NCI-H1417 treated with DMSO at 0.1 percent for 48 hours (cell line): Measurements from ENCODE around the gene TOLLIP.
A peak's percentile ranks its signal among the peaks of the same experiment; 100 is the strongest.
"Not testable (repeated sequence)": the region's sequence is repeated elsewhere in the genome, so short reads cannot be mapped to it uniquely, and the experiment has no call there.

Source experiments
- DNase-seq: peaks from one replicate; lab custom pipeline; 2025; lab: John Stamatoyannopoulos, UW

Gene TOLLIP

DNA sequence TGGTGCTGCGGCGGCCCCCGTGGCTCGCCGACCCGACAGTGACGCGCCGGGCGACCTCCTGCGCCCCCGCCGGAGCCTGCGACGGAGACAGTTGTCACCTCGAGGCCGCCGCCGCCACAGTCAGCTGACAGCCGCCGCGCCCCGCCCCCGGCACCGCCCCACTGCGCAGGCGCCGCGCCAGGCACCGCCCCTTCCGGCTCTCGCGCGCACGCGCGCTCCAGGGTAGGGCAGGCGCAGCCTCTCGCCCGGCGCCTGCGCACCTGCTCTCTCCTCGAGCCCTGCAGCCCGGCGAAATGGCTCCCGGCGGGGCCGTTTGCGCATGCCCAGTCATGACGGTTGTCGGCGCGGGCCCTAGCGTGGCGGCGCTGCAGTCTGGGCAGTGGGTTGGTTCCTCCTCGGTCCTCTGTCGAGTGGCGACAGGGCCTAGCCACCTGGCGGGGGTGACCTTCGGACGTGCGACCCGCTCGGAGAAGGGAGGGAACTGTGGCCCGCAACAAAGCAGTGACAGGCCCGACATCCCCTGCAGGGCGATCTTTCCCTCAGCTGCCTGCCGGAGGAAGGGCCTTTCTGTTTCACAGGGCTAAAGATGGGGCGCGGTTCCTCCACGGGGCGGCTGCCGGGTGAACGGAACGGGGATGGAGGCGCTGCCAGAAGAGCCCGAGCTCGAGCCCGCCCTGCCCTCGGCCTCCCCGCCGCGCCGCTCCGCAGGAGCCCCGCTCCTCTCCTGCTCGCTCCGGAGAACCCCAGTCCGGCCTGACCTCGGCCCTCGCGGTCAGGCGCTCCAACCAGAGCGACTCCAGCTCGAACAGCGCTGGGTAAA lies at the start of gene TOLLIP:
Gene TOLLIP, minus strand, starts transcription at position 135 of the 820 bp plus-strand sequence. Its CDS starts 134 bp downstream, at position 1.
- DNase-seq, result peak; percentile 67

DNA sequence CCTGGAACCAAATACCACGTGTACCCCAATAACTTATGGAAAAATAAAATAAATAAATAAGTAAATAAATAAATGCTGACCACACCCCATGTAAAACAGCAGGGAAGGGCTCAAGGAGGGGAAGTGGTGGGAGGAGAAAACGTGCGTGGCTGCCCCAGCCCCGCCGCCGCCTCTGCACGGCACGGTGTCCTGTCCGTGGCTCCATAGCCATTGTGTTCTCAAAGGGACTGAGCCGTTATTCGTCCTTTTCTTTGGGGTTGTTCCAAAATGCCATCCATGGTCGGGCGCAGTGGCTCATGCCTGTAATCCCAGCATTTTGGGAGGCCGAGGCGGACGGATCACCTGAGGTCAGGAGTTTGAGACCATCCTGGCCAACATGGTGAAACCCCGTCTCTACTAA lies 49.5 kb upstream of the TOLLIP start:
- DNase-seq, result not testable (repeated sequence)

DNA sequence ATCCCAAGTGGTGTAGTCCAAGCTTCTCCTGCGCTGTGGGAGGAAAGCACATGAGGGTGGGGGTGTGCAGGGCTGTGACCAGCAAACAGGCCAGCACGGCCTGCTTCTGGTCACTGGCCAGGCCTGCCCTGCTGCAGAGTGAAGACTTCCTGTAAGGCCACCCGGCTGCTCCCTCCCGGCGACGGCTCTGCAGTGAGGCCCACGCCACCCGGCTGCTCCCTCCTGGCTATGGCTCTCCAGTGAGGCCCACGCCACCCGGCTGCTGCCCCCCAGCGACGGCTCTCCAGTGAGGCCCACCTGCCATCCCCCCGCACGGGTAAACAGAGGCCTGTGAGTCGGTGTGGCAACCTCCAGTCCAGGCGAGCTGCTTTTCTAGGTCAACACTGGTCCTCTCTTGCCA lies 48.9 kb upstream of the TOLLIP start:
- no peak for DNase-seq

DNA sequence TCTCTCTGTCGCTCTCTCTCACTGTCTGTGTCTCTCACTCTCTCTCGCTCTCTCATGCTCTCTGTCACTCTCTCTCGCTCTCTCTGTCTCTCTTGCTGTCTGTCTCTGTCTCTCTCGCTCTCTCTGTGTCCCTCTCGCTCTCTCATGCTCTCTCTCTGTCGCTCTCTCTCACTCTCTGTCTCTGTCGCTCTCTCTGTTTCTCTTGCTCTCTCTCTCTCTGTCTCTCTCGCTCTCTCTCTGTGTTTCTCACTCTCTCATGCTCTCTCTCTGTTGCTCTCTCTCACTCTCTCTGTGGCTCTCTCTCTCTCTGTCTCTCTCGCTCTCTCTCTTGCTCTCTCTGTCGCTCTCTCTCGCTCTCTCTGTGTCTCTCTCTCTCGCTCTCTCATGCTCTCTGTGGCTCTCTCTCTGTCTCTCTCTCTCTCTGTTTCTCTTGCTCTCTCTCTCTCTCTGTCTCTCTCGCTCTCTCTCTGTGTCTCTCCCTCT lies 47.1 kb upstream of the TOLLIP start:
- no peak for DNase-seq

DNA sequence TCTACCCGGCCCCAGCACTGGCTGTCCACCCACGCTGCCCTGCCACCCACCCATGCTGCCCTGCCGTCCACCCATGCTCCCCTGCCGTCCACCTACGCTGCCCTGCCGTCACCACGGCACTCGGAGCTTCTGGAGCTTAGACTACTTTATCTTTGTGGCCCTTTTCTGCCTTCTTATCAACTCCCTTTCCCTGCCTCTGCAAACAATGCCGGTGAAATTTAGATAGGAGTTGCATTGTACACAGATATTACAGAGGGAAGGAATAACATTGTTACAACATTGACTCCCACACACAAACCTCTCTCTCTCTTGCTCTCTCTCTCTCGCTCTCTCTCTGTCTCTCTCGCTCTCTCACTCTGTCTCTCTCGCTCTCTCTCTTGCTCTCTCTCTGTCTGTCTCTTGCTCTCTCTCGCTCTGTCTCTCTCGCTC lies 46.6 kb upstream of the TOLLIP start:
- DNase-seq, result no peak

DNA sequence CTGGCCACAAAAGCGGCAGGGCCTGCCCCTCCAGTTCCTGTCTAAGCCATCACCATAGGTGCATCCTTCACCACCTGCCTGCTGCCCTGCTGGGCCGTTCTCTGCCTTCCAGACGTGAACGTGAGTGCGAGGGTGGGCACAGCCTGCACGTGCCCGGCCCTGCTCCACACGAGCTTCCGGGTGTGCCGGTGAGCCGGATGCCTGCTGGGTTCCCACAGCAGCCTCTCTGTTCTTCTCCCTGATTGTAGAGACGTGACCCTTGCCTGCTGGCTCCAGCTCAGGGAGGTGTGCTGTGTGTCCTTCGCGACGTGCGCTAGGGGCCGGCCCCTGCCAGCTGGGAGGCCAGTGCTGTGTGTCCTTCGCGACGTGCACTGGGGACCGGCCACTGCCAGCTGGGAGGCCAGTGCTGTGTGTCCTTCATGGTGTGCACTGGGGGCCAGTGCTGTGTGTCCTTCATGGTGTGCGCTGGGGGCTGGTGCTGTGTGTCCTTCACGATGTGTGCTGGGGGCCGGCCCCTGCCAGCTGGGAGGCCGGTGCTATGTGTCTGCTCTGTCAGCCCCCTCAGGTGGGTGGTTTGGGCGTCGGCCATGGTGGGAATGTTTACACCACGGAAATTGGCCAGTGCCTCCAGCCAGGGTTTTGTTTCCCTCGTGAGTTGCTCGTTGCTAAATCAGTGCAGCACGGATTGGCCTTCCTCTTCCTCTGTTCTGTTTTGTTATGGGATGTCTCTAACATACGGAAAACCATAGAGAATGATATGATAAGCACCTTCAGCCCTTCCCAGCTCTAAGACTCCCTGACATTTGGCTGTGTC lies 44.9 kb upstream of the TOLLIP start:
- DNase-seq, result no peak

DNA sequence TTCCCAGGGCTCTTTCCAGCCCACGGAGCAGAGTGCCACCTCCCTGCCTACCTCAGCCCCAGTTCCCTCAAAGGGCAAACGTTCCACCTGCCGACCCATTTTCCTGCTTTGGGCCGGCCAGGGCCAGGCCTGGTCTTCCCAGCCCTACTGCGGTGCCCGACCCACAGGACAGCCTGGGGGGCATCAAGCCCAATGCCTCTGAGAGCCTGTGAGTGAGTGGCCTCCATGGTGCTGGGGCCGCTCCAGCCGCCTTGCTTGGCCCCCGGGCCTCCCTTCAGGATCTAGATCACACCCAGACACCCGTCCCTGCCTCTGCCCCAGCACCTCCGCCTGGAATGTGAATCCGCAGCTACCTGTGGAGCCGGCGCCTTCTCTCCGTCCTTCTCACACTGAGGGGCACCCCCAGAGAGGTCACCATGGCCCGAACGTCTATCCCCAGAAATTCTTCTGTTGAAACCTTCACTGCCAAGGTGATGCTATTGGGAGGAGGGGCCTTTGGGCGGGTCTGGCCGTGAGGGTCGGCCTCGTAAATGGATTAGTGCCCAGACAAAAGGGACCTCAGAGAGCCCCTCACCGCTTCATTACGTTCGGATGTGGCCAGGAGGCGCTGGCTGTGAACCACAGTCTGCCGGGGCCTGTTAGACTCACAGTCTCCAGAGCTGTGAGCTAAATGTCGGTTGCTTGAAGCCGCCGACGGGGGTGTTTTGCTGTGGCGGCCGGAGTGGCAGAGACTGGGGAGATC lies 44.1 kb upstream of the TOLLIP start:
- no peak for DNase-seq

DNA sequence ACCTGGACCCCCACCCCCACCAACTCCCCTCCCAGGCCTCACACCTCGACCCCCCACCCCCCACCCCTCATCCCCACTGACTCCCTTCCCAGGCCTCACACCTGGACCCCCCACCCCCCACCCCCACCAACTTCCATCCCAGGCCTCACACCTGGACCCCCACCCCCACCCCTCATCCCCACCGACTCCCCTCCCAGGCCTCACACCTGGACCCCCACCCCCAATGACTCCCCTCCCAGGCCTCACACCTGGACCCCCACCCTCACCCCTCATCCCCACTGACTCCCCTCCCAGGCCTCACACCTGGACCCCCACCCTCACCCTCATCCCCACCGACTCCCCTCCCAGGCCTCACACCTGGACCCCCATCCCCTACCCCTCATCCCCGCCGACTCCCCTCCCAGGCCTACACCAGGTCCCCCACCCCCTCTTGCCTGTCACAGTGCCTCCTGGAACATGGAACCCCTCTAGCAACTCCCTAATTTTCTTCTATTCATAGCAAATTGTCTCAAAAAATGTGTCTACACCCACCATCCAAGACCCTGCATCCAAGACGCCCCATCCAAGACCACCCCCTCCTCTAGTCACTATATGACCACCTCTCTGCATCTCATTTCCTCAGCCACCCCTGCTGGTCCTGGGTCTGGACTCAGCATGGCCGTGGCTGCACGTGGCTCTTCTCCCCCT lies 43.4 kb upstream of the TOLLIP start:
- DNase-seq, result no peak

DNA sequence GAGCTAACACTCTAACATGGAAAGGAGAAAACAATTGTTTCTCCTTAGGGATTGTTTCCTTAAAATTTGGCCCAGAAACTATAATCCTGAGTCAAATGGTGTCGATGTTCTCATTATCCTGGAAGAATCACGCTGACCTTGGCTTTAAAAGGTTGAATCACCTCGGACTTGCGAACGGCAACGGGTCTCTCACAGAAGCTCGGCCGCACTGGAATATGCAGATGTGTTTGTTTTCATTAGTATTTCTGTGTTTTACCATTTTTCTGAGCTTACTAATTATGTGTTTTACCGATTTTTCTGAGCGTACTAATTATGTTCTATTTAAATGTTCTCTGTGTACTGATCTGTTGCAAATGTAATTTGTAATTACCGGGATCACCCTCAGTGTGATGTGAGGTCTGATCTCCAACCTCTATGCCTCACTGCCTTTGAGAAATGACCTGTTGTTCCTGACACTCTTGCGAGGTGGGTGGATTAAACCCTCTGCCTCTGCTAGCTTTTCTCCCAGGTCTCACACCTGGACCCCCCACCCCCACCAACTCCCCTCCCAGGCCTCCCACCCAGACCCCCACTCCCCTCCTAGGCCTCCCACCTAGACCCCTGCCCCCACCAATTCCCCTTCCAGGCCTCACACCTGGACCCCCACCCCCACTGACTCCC lies 42.0 kb upstream of the TOLLIP start:
- DNase-seq, result no peak

DNA sequence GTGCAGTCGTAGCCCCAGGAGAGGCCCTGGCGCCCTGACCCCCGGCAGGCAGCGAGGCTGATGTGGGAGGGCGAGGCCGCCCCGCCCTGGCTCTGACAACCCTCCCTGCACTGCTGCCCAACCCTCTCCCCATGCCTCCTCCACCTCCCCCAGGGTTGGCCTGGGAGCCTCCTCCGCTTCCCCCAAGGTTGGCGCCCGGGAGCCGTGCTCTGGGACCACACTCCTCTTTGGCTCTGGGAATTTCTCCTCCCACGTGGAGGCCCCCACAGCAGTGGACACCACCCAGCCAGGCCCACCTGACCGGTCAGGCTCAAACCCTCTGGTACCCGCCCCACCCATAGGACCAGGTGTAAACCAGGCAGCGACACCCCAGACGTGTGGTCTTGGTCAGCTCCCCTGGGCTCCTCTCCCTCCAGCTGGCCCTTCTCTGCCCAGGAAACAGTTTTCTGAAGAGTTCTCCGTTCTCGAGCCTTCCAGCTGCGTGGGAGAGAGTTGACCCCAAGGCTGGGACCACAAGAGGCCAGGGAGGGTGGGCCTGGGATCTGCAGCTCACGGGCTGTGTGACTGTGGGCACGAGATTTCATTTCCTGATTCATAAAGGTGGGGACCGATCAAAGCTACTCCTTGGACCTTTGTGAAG lies 40.8 kb upstream of the TOLLIP start:
- no peak for DNase-seq

DNA sequence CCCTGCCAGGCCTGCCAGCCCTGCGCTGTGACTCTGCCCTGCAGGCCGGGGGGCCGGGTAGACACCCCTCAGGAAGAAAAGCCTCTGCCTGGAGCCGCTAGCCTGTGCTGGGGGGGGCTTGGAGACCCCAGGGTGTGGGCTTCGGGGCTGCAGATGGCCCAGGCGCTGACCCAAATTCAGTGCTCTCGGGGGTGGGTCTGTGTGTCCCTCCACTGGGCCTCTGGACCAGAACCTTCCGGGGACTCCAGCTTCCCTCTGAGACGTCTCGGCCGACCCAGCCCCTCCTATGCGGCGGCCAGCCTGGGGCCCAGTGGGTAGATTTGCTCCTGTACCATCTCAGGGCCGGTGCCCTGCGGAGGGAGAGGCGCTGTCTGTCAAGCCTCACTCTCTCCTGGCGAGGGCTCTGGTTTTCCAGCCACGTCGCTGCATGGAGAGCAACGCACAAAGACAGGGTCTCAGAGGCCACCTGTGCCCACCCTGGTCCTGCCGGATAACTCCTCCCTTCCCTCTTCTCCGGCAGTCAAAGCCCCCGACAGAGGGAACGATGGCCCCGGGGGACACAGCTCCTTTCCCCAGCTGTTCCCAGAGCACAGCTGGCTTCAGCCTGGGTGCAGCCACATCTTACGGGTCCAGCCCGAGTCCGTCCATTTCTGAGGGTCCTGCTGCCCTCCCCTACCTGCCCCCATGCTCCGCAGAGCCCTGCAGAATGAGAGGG lies 40.1 kb upstream of the TOLLIP start:
- DNase-seq, result no peak

DNA sequence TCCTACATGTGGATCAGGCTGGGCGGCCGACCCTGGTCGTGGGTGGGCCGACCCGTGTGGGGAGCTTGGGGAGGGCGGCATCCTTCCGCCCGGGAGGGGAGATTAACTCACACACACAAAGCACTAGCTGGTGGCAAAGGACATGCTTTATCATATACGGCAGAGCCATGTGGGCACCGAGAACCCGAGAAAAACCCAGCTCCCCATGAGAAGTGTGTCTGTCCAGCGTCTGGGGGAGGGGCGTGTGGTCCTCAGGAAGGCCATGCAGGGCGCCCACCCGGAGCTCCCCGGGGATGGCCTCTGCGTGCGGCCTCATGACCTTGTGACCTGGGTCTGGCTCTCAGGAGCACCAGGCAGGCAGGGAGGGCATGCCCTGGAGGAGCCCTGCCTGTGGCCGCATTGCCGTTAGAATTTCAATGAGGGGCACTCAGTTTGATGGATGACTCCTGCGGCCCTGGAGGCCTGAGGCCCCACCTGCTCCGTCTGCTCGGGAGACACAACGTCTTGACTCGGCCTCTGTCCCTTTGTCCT lies 39.4 kb upstream of the TOLLIP start:
- DNase-seq, result no peak

DNA sequence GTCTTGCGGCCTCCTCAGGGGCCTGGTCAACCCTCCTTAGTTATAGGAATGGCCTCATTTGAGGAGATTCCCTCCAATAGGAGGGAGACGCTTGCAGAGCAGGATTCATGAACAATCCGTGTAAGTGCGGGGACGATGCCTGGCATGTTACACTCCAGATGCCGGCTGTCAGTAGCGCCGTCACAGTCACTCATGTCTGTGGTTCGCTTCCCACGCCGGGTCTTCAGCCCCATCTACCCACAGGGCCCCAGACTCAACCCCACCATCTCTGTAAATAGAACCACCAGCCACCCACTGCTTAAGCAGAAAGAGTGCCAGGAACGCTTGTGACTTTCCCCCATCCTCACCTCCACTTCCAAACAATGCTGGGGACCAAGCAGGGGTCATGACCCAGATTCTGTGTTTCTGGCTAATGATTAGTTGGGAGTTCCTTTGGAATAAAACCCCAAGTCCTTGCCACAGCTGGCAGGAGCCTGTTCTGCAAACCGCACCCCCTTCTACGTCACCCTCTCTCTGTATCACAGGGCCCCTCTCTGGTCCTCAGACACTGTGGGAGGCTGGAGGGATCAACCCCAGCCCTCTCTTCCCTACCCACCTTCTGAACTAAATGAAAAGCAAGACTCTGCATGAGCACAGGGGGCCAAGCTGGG lies 38.8 kb upstream of the TOLLIP start:
- no peak for DNase-seq

DNA sequence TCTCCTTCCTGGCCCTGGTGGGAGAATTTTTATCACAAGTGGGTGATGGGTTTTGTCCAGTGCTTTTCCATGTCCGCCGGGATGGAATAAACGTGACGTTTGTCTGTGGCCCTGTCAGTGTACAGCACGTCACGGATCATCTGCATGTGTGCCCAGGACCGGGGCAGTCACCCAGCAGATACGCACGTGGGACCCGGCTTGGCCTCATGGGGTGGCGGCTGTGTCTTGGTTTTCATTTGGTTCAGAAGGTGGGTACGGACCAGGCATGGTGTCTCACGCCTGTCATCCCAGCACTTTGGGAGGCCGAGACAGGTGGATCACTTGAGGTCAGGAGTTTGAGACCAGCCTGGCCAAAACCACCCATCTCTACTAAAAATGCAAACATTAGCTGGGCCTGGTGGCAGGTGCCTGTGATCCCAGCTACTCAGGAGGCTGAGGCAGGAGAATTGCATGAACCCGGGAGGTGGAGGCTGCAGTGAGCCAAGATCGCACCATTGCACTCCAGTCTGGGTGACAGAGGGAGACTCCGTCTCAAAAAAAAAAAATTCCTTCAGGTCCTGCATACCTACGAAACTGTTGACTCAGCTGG lies 38.1 kb upstream of the TOLLIP start:
- DNase-seq, result not testable (repeated sequence)

DNA sequence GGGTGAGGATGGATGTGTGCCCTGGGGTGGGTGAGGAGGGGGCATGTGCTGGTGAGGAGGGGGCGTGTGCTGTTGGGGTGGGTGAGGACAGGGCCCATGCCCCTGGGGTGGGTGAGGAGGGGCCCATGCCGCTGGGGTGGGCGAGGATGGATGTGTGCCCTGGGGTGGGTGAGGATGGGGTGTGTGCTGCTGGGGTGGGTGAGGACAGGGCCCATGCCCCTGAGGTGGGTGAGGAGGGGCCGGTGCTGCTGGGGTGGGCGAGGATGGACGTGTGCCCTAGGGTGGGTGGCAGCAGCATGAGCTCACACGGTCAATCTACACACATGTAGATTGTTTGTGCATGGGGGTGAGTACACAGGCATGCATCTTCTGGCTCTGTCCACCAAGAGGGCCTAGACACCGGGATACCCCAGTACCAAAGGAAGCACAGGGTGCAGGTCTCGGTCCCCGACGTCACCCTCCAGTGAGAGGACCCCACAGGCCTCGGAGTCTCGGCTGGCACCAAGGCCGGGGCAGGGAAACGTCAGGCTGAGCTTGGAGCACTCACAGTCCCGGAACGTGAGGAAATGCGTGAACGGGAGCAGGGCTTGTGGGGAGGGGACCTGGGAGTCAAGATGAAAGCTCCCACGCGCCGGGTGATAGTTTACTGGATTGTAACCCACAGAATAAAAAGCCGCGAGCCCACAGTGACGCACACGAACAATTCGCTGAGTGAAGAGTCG lies 37.4 kb upstream of the TOLLIP start:
- no peak for DNase-seq

DNA sequence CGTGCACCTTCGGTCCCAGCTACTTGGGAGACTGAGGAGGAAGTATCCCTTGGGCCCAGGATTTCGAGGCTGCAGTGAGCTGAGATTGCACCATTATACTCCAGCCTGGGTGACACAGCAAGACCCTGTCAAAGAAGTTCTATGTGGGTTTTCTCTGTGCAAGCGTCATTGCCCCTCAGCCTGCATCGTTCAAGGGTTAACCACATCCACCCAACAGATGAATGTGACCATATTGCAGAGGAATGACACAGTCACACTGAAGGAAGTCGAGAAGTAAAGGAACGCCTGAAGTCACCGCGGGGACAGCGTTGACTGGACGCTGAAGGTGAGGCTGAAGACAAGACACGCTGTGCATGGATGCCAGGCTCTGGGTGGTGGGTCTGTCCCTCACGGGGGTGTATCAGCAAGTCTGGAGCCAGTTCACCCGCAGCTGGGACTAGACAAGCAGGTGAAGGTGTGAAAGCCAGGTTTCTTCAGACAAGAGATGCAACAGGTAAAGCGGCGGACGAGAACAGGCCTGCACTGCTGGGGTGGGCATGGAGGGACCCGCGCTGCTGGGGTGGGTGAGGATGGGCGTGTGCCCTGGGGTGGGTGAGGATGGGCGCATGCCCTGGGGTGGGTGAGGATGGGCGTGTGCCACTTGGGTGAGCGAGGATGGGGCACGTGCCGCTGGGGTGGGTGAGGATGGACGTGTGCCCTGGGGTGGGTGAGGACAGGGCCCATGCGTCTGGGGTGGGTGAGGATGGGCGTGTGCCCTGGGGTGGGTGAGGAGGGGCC lies 36.5 kb upstream of the TOLLIP start:
- no peak for DNase-seq

DNA sequence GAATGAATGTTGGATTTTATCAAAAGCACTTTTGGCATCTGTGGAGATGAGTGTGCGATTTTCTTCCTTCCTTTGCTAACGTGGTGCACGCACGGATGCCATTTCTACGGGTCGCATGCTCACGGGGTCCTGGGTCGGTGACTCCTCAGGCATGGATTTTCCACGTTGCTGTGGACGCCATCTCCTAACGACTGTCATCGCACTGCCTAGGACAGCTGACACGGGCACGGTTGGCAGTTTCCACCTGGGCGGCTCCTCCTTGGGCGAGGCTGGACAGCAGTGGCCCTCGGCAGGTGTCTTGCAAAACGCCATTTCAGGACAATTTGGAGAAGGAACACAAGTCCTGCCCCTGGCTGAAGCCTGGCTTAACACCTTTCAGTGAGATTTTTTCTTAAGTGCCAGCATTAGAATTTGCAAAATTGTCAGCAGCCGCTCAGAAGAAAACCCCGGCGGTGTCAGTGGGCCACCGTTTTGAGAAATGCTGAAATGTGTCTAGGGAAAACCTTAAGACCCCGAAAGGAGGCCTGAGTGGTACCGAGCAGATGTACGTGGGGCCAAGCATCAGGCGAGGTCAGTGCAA lies 34.7 kb upstream of the TOLLIP start:
- no peak for DNase-seq
